ENCODE data around the gene ANXA11.

ANXA11 gene

GRCh38 chr10:80194373-80195045 lies 10.8 kb downstream of the ANXA11 start:
- no peaks in the 10 kb centered on the region for H3K4me1 ChIP-seq (ENCODE audit: control insufficient read depth, insufficient read depth, low read length)
- H3K9me3 ChIP-seq (ENCODE audit: control insufficient read depth, insufficient read depth, low read depth, low read length): no peaks in the 10 kb centered on the region
- TF ChIP-seq ZNF175 (tag by site-specific recombination; IDR thresholded peaks at IDR 0.05): no peak
- TF ChIP-seq ZBTB10 (tag by site-specific recombination; IDR thresholded peaks at IDR 0.05): no peak
- no peak for TF ChIP-seq INSM2 (tag by site-specific recombination; IDR thresholded peaks at IDR 0.05)
- no peak for TF ChIP-seq BCL11A (tag by site-specific recombination; IDR thresholded peaks at IDR 0.05; ENCODE audit: low read depth)
- TF ChIP-seq ZNF623 (tag by site-specific recombination; IDR thresholded peaks at IDR 0.05): no peak
- no peak for TF ChIP-seq ZNF639 (tag by site-specific recombination; IDR thresholded peaks at IDR 0.05)
- TF ChIP-seq ZNF692 (tag by site-specific recombination; IDR thresholded peaks at IDR 0.05): no peak
- no peak for TF ChIP-seq ZBTB26 (tag by site-specific recombination; optimal IDR thresholded peaks at IDR 0.05)
- TF ChIP-seq ZNF292 (tag by site-specific recombination; IDR thresholded peaks at IDR 0.05; ENCODE audit: borderline replicate concordance, low read depth): no peak
- TF ChIP-seq ZNF658 (tag by site-specific recombination; IDR thresholded peaks at IDR 0.05): no peak
- no peak for TF ChIP-seq ZNF274 (IDR thresholded peaks at IDR 0.05; ENCODE audit: low read length)
- no peak for TF ChIP-seq ZNF274 (tag by site-specific recombination; IDR thresholded peaks at IDR 0.05; ENCODE audit: borderline replicate concordance)
- no peak for TF ChIP-seq BCL11B (tag by site-specific recombination; IDR thresholded peaks at IDR 0.05; ENCODE audit: low read depth)
- H3K36me3 ChIP-seq (ENCODE audit: control insufficient read depth in 2 of 2, insufficient read depth in 1 of 2, low read length in 2 of 2): peaks cover 0 to 3% of the 10 kb centered on the region in 2 experiments; a peak in 1 of 3 replicates
- H3K27ac ChIP-seq (ENCODE audit: extremely low read depth, low read depth, low read length): no peak overlapping the region
- ChIA-PET CTCF (interaction anchor here (1.2 kb wide), 1 partner anchor 10 kb away, joined by 3 read pairs; no protein-coding TSS in a partner anchor), POLR2A (no interaction called here)
- no peak overlapping the region for H3K4me3 ChIP-seq (ENCODE audit: low read depth, low read length)

GRCh38 chr10:80192553-80192952 lies 12.8 kb downstream of the ANXA11 start:
- Histone ChIP-seq H3K4me1 (ENCODE audit: control insufficient read depth, insufficient read depth, low read length) (no peaks in the 10 kb centered on the region), H3K9me3 (ENCODE audit: control insufficient read depth, insufficient read depth, low read depth, low read length) (no peaks in the 10 kb centered on the region), H3K27ac (ENCODE audit: extremely low read depth, low read depth, low read length) (no peak overlapping the region), H3K4me3 (ENCODE audit: low read depth, low read length) (no peak overlapping the region), H3K36me3 (ENCODE audit: control insufficient read depth in 2 of 2, insufficient read depth in 1 of 2, low read length in 2 of 2) (peaks cover 0 to 3% of the 10 kb centered on the region in 2 experiments; a peak in 1 of 3 replicates)
- POLR2A ChIA-PET: no interaction called here
- CTCF ChIA-PET: no interaction called here
- TF ChIP-seq ZNF513 (tag by site-specific recombination; IDR thresholded peaks at IDR 0.05) (no peak), ZNF157 (tag by site-specific recombination; IDR thresholded peaks at IDR 0.05) (no peak), ZNF324 (tag by site-specific recombination; IDR thresholded peaks at IDR 0.05) (no peak), ZNF223 (tag by site-specific recombination; IDR thresholded peaks at IDR 0.05) (no peak), ZNF664 (tag by site-specific recombination; IDR thresholded peaks at IDR 0.05) (no peak), SETDB1 (IDR thresholded peaks at IDR 0.05; ENCODE audit: insufficient read length, low read length) (no peak), ZFP37 (tag by site-specific recombination; IDR thresholded peaks at IDR 0.05) (no peak), ELK4 (IDR thresholded peaks at IDR 0.05; ENCODE audit: borderline replicate concordance, low read depth, low read length) (no peak), ZBTB20 (tag by site-specific recombination; IDR thresholded peaks at IDR 0.05) (no peak)

Measured in HEK293 (cell line).